ENCODE results near the gene VSTM2B.

Gene VSTM2B

GRCh38 chr19:29564574-29565005, 38.8 kb downstream of the VSTM2B start:
- DNase-seq (ENCODE audit: low read depth, low spot score) = no peak

DNA sequence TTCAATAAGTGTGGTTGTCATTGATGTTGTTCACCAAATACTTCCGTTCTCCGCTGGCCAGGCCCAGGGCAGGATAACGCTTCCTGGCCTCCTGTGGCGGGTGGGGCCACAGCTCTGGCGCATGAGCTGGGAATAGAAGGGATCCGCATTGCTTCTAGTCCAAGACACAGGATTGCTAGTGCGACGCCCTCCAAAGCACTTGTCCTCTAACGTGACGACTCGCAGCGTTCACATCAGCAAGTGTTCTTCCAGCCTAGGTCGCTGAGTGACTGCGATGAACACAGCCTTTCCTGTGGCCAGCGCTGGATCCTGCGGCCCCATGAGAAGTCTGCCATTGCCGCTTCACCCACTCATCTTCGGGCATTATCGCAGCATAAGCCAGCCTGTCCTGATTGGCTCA, 39.4 kb downstream of the VSTM2B start:
- DNase-seq (ENCODE audit: low read depth, low spot score) = no peak

GRCh38 chr19:29566496-29567054, 40.8 kb downstream of the VSTM2B start:
- DNase-seq (ENCODE audit: low read depth, low spot score) = no peak

GRCh38 chr19:29567366-29567915, 41.6 kb downstream of the VSTM2B start:
- DNase-seq (ENCODE audit: low read depth, low spot score) = no peak

DNA sequence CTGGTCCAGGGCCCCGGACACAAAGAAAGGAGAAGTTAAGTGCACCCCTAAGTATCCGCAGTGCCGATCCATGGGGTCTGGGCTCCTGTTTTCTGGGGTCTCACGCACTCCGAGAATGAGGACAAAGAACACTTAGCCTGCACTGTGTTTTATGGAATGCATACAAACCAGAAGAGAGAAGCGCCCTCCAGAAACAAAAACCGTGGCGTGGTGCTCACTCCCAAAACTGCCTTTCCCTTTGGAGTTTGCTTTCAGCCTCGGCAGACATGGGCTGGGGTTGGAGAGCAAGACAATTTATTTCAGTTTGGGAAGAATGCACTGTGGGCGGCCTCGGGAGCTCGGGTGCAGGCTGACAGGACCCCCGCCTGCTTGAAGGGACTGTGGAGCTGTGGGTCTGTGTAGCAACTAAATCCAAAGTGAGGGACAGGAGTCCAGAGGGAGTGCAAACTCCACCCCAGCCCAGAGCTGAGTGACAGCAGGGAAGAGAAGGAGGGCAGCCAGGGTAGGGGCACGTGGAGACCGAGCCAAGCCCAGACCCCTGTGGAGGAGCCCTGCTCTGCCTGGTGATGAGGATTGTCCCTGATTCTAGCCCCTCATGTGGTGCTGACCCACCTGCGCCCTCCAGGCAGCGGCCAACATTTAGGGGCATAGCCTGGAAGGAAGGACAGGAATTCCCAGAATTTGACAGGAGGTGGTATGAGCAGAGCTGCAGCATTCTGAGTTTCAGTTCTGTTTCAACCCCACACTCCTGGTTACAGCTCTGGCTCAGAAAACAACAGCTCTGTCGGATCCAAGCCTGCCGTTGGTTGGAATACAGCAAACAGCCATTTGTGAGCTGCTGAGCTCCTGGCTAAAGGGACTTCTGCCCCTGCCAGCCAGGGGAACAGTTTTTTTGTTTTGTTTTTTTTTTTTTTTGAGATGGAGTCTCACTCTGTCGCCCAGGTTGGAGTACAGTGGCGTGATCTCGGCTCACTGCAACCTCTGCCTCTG, 42.5 kb downstream of the VSTM2B start:
- no peak for DNase-seq (ENCODE audit: low read depth, low spot score)

- no peak for DNase-seq (ENCODE audit: low read depth, low spot score)
Observed at GRCh38 chr19:29569038-29569911, 43.5 kb downstream of the VSTM2B start.

DNA sequence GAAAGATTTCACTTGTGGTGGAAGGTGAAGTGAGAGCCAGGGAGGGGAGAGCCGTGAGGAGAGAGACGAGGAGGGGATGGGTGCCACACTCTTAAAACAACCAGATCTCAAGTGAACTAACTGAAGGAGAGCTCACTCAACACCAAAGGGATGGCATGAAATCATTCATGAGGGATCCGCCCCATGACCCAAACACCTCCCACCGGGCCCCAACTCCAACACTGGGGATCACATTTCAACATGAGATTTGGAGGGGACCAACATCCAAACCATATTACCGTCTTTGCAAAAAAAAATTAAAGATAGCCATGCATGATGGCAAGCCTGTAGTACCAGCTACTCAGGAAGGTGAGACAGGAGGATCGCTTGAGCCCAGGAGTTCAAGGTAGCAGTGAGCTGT, 45.4 kb downstream of the VSTM2B start:
- DNase-seq (ENCODE audit: low read depth, low spot score) = no peak

DNA sequence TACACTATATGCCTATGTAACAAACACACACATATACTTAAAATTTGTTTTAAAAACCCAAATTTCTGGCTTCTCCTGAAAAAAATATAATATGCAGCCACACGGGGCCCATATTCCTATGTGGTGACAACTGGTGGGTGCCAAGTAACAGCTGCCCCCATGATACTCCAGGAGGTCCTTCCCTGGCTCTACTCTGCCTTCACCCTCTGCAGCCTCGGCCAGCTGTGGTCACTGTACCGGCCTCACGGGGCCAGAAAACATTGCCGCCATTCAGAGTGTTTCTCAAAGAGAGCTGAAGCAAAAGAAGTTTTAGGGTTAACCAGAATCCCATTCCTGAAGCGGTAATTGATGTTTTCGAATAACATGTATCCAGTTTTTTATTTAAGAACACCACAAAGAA, 47.7 kb downstream of the VSTM2B start:
- DNase-seq (ENCODE audit: low read depth, low spot score) = no peak

DNA sequence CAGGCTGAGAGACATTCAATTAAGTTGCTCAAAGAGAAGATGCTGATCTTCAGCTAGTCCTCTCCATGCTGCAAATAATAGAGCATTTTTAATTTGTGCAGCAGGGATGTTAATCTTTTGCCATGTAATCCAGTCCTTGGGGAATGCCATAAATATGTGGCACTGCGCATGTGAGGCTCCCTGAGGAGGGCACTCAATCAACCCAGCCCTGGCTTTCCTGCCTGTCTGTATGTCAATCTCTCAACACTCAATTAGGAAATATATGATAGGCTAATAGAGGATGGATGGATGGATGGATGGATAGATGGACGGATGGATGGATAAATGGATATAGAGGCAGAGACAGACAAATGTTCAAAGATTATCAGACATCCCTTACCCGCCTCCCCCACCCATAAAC, 48.7 kb downstream of the VSTM2B start:
- no peak for DNase-seq (ENCODE audit: low read depth, low spot score)

- no peak for DNase-seq (ENCODE audit: low read depth, low spot score)
Observed at GRCh38 chr19:29576046-29576606, 50.3 kb downstream of the VSTM2B start.

DNA sequence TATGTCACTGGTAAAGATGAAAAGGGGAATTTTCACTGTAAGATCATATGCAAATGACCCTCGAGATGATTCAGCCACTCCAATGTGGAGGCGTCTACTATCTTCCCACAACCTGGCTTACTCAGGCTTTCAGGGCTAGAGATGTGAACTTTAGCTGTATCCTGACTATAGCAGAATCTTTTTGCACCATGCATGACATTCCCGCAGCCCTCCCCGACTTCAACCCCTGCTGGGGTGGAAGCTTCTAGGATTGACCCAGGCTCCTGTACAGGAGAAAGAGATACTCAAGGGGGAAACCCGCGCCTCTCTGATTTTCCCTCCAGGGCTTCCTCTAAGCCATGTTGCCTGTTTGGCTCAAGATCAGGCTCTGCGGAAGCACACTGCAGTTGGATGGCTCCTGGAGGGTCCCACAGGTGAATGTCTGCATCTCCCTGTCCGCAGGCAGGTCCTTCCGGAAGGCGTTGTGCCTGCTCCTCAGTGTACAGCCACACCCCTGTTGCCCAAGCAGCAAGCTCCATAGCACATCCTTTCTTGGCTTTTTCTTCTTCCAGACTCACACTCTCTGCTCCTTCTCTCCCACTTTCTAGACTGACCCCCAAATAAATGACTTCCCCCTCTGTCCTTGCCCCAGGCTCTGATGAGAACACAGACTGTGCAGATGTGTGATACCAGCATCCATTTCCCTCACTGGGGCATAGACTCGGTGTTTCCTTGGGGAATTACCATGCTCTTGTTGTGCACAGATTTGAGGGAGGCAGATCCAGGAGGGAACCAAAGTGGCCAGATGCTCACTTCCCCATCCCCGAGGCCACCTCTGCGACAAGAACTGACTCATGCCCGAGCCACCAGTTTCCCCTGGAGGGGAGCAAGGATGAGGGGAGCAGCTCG, 51.2 kb downstream of the VSTM2B start:
- DNase-seq (ENCODE audit: low read depth, low spot score) = no peak

DNA sequence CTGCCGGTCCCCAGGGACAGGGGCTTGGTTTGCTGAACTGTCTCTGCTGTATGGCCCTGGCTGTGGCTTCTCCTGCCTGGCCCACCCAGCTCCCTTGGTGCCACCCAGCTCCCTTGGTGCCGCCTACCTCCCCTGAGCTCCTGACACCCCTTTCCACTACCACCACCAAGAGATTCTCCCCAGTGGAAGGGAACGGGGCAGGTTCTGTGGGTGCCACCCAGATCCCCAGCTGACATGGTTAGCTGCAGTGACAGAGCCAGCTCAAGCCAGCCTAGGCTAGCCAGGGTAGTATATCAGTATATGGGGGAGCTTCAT, 51.8 kb downstream of the VSTM2B start:
- no peak for DNase-seq (ENCODE audit: low read depth, low spot score)

DNA sequence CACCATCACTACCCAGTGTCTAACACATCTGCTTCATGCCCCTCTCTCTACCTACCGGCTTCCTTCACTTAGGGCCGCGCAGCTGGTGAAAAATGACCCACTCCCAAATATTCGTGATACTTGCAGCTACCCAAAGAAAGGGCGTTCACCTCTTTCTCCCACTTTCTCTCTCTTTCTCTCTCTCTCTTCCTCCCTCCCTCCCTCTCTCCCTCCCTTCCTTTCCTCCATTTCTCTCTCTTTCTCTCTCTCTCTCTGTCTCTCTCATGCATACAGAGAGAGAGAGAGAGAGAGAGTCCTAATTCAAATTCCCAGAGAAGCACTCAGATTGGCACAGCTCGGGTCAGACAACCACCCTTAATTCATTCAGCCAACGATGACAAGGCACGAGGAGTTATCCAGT, 52.6 kb downstream of the VSTM2B start:
- no peak for DNase-seq (ENCODE audit: low read depth, low spot score)

GRCh38 chr19:29579308-29579910, 53.6 kb downstream of the VSTM2B start:
- DNase-seq (ENCODE audit: low read depth, low spot score) = no peak

GRCh38 chr19:29581398-29581797, 55.6 kb downstream of the VSTM2B start:
- DNase-seq (ENCODE audit: low read depth, low spot score) = no peak

DNA sequence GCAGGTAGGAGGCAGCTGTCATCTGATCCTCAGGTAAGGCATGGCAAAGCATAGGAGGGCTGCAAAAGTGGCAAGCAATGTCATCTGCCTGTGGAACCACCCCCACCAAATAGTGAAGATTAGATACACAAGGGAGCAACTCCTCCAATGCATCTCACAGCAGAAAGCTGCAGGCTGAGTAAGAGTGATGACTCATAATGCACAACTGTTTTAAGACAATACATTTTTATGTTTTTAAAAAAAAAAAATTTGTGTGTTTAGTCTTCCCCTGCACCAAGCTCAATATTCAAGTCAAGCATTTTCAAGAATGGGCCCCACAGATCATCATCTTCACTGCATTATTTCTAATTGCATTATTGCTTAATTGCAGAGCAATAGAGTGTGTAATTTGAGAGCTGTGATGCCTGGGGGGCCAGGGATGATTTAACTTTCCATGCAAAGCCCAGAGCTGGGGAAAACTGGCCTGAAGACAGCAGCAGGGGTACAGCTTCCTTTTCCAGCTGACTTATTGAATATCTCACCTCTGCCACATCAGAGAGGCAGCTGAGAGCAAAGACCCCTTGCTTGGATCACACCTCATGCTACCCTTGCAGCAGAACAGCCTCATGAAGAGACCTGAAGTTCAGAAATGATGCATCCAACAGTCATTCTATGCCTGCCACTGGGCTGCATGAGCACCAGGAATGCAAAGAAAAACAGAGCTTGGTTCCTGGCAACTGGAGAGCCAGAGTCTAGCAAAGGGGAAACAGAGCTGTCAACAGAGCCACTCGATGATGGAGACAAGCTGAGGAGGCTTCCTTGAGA, 57.6 kb downstream of the VSTM2B start:
- DNase-seq (ENCODE audit: low read depth, low spot score) = no peak

DNA sequence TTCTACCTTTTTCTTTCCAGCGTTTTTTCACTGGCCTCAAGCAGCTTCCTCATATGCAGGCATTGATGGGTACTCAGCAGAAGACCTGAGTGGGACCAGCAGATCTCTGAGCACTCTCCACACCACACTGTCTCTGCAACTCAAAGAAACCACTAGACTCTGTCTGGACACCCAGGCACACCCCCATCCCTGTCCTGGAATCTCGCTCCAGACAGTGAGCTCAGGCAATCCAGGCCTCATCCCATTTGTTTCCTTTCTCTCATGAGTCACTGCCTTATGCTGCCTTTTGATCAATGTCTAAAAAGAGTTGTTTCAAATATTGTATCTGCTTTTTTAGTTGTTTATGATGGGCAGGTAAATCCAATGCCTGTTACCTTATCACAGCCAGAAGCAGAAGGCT, 60.6 kb downstream of the VSTM2B start:
- DNase-seq (ENCODE audit: low read depth, low spot score) = no peak

- no peak for DNase-seq (ENCODE audit: low read depth, low spot score)
Observed at GRCh38 chr19:29587059-29587458, 61.3 kb downstream of the VSTM2B start.

GRCh38 chr19:29587518-29587986, 61.8 kb downstream of the VSTM2B start:
- peak; percentile 34 for DNase-seq (ENCODE audit: low read depth, low spot score)
